ENCODE data around the gene UACA.

DNA sequence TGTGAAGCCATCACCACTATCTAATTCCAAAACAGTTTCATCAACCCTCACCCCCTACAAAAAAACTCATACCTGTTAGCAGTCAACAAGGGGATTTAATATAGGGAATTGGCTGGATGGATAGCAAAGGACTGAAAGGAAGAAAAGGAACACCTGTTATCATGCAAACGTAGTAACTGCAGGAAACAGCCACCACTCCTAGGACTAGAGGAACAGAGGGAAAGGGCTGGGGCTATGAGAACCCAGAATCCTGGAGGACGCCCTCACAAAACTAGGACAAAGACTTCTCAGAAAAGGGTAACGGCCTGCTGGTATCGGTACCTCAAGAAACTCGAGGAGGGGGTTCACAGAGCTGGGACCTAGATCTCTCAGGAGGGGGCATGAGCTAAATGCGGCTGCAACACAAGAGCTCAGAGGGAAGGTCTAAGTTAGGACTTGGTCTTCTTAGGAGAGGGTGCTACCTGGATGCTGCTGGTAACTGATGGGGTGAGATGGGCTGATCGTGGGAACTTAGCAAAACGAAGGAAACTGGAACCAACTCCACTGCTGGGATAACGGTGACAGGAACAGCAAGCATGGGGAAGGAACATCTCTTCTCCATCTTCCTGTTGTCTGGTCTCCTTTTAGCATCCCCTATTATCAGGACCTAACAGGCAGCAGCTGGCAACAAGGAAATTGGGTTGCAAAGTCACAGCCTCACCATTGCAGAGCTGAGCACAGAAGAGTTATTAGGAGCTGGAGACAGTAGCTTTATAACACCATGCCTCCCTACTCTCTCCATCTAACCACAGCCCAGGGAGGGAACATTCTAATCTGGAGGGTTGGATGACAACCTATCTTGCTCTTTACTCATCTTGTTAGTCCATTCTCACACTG, 147.7 kb downstream of the UACA start:
- TF ChIP-seq ZNF121 (CRISPR knock-in tag; IDR thresholded peaks at IDR 0.05) = no peak
- TF ChIP-seq NFE2L1 (CRISPR knock-in tag; IDR thresholded peaks at IDR 0.05) = no peak
- TF ChIP-seq NR2C2 (CRISPR knock-in tag; IDR thresholded peaks at IDR 0.05) = no peak
- TF ChIP-seq, protein P1, sequence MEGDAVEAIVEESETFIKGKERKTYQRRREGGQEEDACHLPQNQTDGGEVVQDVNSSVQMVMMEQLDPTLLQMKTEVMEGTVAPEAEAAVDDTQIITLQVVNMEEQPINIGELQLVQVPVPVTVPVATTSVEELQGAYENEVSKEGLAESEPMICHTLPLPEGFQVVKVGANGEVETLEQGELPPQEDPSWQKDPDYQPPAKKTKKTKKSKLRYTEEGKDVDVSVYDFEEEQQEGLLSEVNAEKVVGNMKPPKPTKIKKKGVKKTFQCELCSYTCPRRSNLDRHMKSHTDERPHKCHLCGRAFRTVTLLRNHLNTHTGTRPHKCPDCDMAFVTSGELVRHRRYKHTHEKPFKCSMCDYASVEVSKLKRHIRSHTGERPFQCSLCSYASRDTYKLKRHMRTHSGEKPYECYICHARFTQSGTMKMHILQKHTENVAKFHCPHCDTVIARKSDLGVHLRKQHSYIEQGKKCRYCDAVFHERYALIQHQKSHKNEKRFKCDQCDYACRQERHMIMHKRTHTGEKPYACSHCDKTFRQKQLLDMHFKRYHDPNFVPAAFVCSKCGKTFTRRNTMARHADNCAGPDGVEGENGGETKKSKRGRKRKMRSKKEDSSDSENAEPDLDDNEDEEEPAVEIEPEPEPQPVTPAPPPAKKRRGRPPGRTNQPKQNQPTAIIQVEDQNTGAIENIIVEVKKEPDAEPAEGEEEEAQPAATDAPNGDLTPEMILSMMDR (IDR thresholded peaks at IDR 0.05) = no peak
- no peak for TF ChIP-seq ELF4 (CRISPR knock-in tag; IDR thresholded peaks at IDR 0.05; ENCODE audit: low read depth)
- TF ChIP-seq TEAD4 (CRISPR knock-in tag; IDR thresholded peaks at IDR 0.05) = no peak
- no peak for TF ChIP-seq FOXJ3 (CRISPR knock-in tag; IDR thresholded peaks at IDR 0.05; ENCODE audit: borderline replicate concordance)
- TF ChIP-seq IRF2 (CRISPR knock-in tag; IDR thresholded peaks at IDR 0.05; ENCODE audit: borderline replicate concordance, low read depth) = no peak
- TF ChIP-seq, protein P2, sequence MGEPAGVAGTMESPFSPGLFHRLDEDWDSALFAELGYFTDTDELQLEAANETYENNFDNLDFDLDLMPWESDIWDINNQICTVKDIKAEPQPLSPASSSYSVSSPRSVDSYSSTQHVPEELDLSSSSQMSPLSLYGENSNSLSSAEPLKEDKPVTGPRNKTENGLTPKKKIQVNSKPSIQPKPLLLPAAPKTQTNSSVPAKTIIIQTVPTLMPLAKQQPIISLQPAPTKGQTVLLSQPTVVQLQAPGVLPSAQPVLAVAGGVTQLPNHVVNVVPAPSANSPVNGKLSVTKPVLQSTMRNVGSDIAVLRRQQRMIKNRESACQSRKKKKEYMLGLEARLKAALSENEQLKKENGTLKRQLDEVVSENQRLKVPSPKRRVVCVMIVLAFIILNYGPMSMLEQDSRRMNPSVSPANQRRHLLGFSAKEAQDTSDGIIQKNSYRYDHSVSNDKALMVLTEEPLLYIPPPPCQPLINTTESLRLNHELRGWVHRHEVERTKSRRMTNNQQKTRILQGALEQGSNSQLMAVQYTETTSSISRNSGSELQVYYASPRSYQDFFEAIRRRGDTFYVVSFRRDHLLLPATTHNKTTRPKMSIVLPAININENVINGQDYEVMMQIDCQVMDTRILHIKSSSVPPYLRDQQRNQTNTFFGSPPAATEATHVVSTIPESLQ (CRISPR knock-in tag; IDR thresholded peaks at IDR 0.05) = no peak
- TF ChIP-seq SP1 (CRISPR knock-in tag; conservative IDR thresholded peaks at IDR 0.05) = no peak
